Smooth muscle cell (in vitro differentiated cells): ENCODE results near the gene IPO4. TPM values are rescaled to one million over a fixed set of nuclear protein-coding genes. Genes with fewer than 3 reads are reported as not detected.

Source experiments
- DNase-seq: peaks from one replicate; lab custom pipeline; 2025; ENCODE audit not compliant: unreplicated experiment; lab: John Stamatoyannopoulos, UW
- H2AFZ ChIP-seq: fragments of 200-600 bp; sonication (generic); 2 replicates; pipeline ENCODE4 v1.6.0; 2016; ENCODE audit warnings: antibody characterized with exemption, low read depth, mild to moderate bottlenecking
- H3F3A ChIP-seq: fragments of 200-600 bp; sonication (generic); 2 replicates; pipeline ENCODE4 v1.6.0; 2017; ENCODE audit warnings: antibody characterized with exemption, low read depth
- H3K27ac ChIP-seq: fragments of 200-600 bp; sonication (generic); 2 replicates; pipeline ENCODE4 v1.5.1; 2016; ENCODE audit warnings: low read depth, mild to moderate bottlenecking
- H3K27me3 ChIP-seq: fragments of 200-600 bp; sonication (generic); 2 replicates; pipeline ENCODE4 v1.6.1; 2016; ENCODE audit warnings: low read depth, mild to moderate bottlenecking
- H3K36me3 ChIP-seq: fragments of 200-600 bp; sonication (generic); 2 replicates; pipeline ENCODE4 v1.5.1; 2016; ENCODE audit warnings: low read depth
- H3K4me1 ChIP-seq: fragments of 200-600 bp; sonication (generic); 2 replicates; pipeline ENCODE4 v1.5.1; 2016; ENCODE audit warnings: low read depth
- H3K4me2 ChIP-seq: fragments of 200-600 bp; sonication (generic); 2 replicates; pipeline ENCODE4 v1.6.0; 2016; ENCODE audit warnings: mild to moderate bottlenecking
- H3K4me3 ChIP-seq: fragments of 200-600 bp; sonication (generic); 2 replicates; pipeline ENCODE4 v1.5.1; 2016; ENCODE audit warnings: mild to moderate bottlenecking
- H3K79me2 ChIP-seq: fragments of 200-600 bp; sonication (generic); 2 replicates; pipeline ENCODE4 v1.6.0; 2016; ENCODE audit warnings: low read depth, mild to moderate bottlenecking
- H3K9ac ChIP-seq: fragments of 200-600 bp; sonication (generic); 2 replicates; pipeline ENCODE4 v1.6.0; 2016; ENCODE audit warnings: low read depth
- H3K9me3 ChIP-seq: fragments of 200-600 bp; sonication (generic); replicated peaks from 2 replicates; pipeline ENCODE4 v1.5.1; 2016; ENCODE audit warnings: low read depth
- H4K20me1 ChIP-seq: fragments of 200-600 bp; sonication (generic); 2 replicates; pipeline ENCODE4 v1.6.0; 2016; ENCODE audit warnings: low read depth
- WGBS: methylation state at CpG from one replicate; pipeline ENCODE4 v1.1.7; 2016; ENCODE audit warnings: low lambda C conversion rate; 5-methylcytosine and 5-hydroxymethylcytosine counted together
- polyA plus RNA-seq: library from polyadenylated mRNA; unstranded; fragments of >200 nt; fragmentation: Nextera tagmentation; extraction: Ambion mirVana; gene quantifications from 2 replicates; pipeline ENCODE4 v1.2.1, GENCODE V29; 2016
- total RNA-seq: library from RNA; depleted of rRNA; stranded (reverse); fragments of >200 nt; gene quantifications from 2 replicates; pipeline ENCODE4 v1.2.3, GENCODE V29; 2014
- TF ChIP-seq, protein P1 (sequence below): fragments of 200-600 bp; sonication (generic); IDR thresholded peaks from 2 replicates; pipeline ENCODE4 v1.5.1; 2017; ENCODE audit warnings: borderline replicate concordance, mild to moderate bottlenecking, antibody characterized with exemption; ENCODE audit not compliant: insufficient read depth, poor library complexity, severe bottlenecking

The IPO4 gene
- total and polyA plus RNA-seq, 2 experiments from 2014 or later, result 14.7 to 20.5 TPM

DNA sequence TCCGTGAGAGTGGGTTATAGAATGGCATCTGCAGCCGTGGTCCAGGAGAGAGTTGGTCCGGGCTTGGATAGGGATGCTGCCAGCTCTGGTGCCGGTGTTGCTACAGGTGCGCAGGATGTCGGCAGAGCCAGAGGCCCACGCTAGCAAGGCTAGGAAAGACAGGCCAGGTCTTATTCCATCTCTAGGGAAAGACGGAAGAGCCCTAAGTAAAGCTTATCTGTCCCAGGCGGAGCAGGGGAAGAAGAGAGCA lies 53.1 kb downstream of the IPO4 start:
- Histone ChIP-seq H3K79me2 (peaks cover 16% of the 10 kb centered on the region), H3K36me3 (no peaks in the 10 kb centered on the region), H3K27ac (no peak overlapping the region), H3K9ac (no peak overlapping the region), H3K9me3 (no peaks in the 10 kb centered on the region), H3K4me1 (peaks cover 18% of the 10 kb centered on the region), H2AFZ (peak overlapping the region; percentile 72), H3K27me3 (no peaks in the 10 kb centered on the region), H3F3A (no peaks in the 10 kb centered on the region), H4K20me1 (peaks cover 8% of the 10 kb centered on the region), H3K4me3 (peak overlapping the region; percentile 98), H3K4me2 (peak overlapping the region; percentile 93)
- 15% methylated on average over 9 of the region's 9 CpGs for WGBS
- no peak for DNase-seq
- TF ChIP-seq, protein P1, sequence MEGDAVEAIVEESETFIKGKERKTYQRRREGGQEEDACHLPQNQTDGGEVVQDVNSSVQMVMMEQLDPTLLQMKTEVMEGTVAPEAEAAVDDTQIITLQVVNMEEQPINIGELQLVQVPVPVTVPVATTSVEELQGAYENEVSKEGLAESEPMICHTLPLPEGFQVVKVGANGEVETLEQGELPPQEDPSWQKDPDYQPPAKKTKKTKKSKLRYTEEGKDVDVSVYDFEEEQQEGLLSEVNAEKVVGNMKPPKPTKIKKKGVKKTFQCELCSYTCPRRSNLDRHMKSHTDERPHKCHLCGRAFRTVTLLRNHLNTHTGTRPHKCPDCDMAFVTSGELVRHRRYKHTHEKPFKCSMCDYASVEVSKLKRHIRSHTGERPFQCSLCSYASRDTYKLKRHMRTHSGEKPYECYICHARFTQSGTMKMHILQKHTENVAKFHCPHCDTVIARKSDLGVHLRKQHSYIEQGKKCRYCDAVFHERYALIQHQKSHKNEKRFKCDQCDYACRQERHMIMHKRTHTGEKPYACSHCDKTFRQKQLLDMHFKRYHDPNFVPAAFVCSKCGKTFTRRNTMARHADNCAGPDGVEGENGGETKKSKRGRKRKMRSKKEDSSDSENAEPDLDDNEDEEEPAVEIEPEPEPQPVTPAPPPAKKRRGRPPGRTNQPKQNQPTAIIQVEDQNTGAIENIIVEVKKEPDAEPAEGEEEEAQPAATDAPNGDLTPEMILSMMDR, result no peak

DNA sequence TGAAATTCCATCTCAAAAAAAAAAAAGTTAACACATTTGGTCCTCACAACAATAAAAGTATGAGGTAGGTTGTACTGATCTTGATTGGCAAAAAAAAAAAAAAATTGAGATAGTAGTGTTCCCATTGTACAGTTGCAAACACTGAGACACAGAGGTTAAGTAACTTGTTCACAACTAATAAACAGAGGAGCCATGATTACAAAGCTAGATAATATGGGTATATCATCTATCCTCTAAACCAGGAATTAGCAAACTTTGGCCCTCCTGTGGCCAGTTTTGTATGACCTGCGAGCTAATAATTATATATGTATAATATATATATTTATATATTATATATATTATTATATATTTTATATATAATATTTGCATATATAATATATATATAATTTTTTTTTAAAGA lies 54.9 kb downstream of the IPO4 start:
- DNase-seq, result no peak
- Histone ChIP-seq H3K9me3 (no peaks in the 10 kb centered on the region), H4K20me1 (no peaks in the 10 kb centered on the region), H3K36me3 (no peaks in the 10 kb centered on the region), H3K27ac (no peak overlapping the region), H3K79me2 (no peaks in the 10 kb centered on the region), H2AFZ (no peak overlapping the region), H3K4me1 (peaks cover 10% of the 10 kb centered on the region), H3F3A (no peaks in the 10 kb centered on the region), H3K27me3 (no peaks in the 10 kb centered on the region), H3K9ac (no peak overlapping the region), H3K4me2 (no peak overlapping the region), H3K4me3 (no peak overlapping the region)
- 94% methylated on average over 1 of the region's 1 CpG for WGBS
- TF ChIP-seq, protein P1, result no peak

DNA sequence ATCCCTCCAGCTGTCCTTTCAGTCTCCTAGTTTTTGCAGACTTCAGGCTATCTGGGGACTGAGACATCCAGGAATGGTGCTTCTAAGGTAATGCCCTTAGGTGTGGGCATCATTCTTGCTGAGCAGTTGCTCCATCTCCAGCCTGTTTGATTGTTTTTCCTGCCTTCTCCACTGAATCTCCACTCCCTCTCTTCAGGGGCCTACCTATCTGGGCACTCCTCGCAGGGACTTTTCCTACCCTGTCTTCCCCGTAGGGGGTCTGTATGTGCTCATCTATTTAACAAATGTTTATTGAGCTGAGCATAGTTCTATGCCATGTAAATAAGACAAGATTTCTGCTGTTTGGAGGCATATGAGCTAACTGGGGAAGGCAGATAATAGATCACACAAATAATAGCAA lies 55.6 kb downstream of the IPO4 start:
- no peak overlapping the region for H3K4me2 ChIP-seq
- H3K27me3 ChIP-seq, result no peaks in the 10 kb centered on the region
- TF ChIP-seq, protein P1, result no peak
- H2AFZ ChIP-seq, result no peak overlapping the region
- H3K4me3 ChIP-seq, result no peak overlapping the region
- H3K9ac ChIP-seq, result no peak overlapping the region
- H3K36me3 ChIP-seq, result no peaks in the 10 kb centered on the region
- WGBS, result 92% methylated on average over 2 of the region's 2 CpGs
- H4K20me1 ChIP-seq, result no peaks in the 10 kb centered on the region
- DNase-seq, result no peak
- peaks cover 10% of the 10 kb centered on the region for H3K4me1 ChIP-seq
- no peaks in the 10 kb centered on the region for H3K9me3 ChIP-seq
- H3K27ac ChIP-seq, result no peak overlapping the region
- no peaks in the 10 kb centered on the region for H3F3A ChIP-seq
- no peaks in the 10 kb centered on the region for H3K79me2 ChIP-seq

DNA sequence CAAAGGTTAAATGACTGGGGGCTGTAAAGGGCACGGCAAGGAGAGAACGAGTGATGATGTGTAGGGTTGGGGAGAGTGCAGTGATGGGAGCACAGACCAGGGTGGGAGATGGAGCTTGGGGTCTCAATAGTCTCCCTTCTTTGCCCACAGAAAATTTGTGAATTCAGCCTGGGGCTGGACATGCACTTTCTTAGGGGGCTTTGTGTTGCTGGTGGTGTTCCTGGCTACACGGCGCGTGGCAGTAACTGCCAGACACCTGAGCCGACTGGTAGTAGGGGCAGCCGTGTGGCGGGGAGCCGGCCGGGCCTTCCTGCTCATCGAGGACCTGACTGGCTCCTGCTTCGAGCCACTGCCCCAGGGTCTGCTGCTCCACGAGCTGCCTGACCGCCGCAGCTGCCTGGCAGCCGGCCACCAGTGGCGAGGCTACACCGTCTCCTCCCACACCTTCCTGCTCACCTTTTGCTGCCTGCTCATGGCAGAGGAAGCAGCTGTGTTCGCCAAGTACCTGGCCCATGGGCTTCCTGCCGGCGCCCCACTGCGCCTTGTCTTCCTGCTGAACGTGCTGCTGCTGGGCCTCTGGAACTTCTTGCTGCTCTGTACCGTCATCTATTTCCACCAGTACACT lies 56.4 kb downstream of the IPO4 start:
- no peak overlapping the region for H3K4me3 ChIP-seq
- no peaks in the 10 kb centered on the region for H3F3A ChIP-seq
- H3K9ac ChIP-seq, result no peak overlapping the region
- H3K4me1 ChIP-seq, result peaks cover 10% of the 10 kb centered on the region
- no peaks in the 10 kb centered on the region for H3K9me3 ChIP-seq
- 88% methylated on average over 23 of the region's 24 CpGs for WGBS
- no peak overlapping the region for H3K27ac ChIP-seq
- no peak for DNase-seq
- no peak overlapping the region for H3K4me2 ChIP-seq
- no peaks in the 10 kb centered on the region for H4K20me1 ChIP-seq
- TF ChIP-seq, protein P1, result no peak
- H3K27me3 ChIP-seq, result no peaks in the 10 kb centered on the region
- H3K79me2 ChIP-seq, result no peaks in the 10 kb centered on the region
- H3K36me3 ChIP-seq, result no peaks in the 10 kb centered on the region
- no peak overlapping the region for H2AFZ ChIP-seq
